ENCODE data around the gene PARD3. TPM values are rescaled to one million over a fixed set of nuclear protein-coding genes. Genes with fewer than 3 reads are reported as not detected.

PARD3 gene
- total RNA-seq, 1 experiment from 2014 or later, result 46.3 TPM

GRCh38 chr10:34089253-34089652 is 725.8 kb downstream of the PARD3 start:
- no peak overlapping the region for H3K27ac ChIP-seq (ENCODE audit: low read depth, low read length)
- H3K36me3 ChIP-seq (ENCODE audit: control insufficient read depth in 1 of 2, insufficient read depth in 2 of 2, low read length in 2 of 2), result no peaks in the 10 kb centered on the region
- H3K79me2 ChIP-seq (ENCODE audit: insufficient read depth, low read length), result no peaks in the 10 kb centered on the region
- no peaks in the 10 kb centered on the region for H3K27me3 ChIP-seq (ENCODE audit: insufficient read depth, low read length)
- H3K4me1 ChIP-seq (ENCODE audit: control insufficient read depth in 1 of 2, insufficient read depth in 2 of 2, low read length in 2 of 2), result no peaks in the 10 kb centered on the region
- intact Hi-C loops (cut with micrococcal nuclease), result loop anchor here (10.0 kb wide), 1 partner anchor 754 kb away; the partner anchor contains the start of gene NRP1
- no peak for TF ChIP-seq SRF (IDR thresholded peaks at IDR 0.05; ENCODE audit: low read depth)
- TF ChIP-seq SP1 (IDR thresholded peaks at IDR 0.05; ENCODE audit: low read depth), result no peak
- no peak for TF ChIP-seq FOSL1 (IDR thresholded peaks at IDR 0.05; ENCODE audit: low read depth)
- no peak for TF ChIP-seq RAD21 (IDR thresholded peaks at IDR 0.05; ENCODE audit: low read depth)
- no peak for TF ChIP-seq CEBPB (IDR thresholded peaks at IDR 0.05; ENCODE audit: low read depth)
- no peak for TF ChIP-seq REST (IDR thresholded peaks at IDR 0.05; ENCODE audit: low read depth)
- TF ChIP-seq ZFX (IDR thresholded peaks at IDR 0.05), result no peak
- TF ChIP-seq, protein P1, sequence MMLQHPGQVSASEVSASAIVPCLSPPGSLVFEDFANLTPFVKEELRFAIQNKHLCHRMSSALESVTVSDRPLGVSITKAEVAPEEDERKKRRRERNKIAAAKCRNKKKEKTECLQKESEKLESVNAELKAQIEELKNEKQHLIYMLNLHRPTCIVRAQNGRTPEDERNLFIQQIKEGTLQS (IDR thresholded peaks at IDR 0.05), result no peak
- no peak for TF ChIP-seq EGR1 (IDR thresholded peaks at IDR 0.05; ENCODE audit: low read depth)
- no peak for TF ChIP-seq POLR2AphosphoS5 (IDR thresholded peaks at IDR 0.05; ENCODE audit: low read depth, low read length)
- no peak for TF ChIP-seq CBX3 (IDR thresholded peaks at IDR 0.05; ENCODE audit: low read depth)
- no peak for TF ChIP-seq TCF7L2 (IDR thresholded peaks at IDR 0.05; ENCODE audit: borderline replicate concordance, extremely low read depth, insufficient read depth, insufficient read length)
- TF ChIP-seq CTCF (IDR thresholded peaks at IDR 0.05 in 2 of 3, conservative IDR thresholded peaks at IDR 0.05 in 1 of 3; ENCODE audit: borderline replicate concordance in 1 of 3, insufficient read depth in 1 of 3, low read depth in 2 of 3, low read length in 2 of 3), result no peak
- no peak for TF ChIP-seq ZNF274 (IDR thresholded peaks at IDR 0.05; ENCODE audit: low read depth, low read length)
- TF ChIP-seq ELF1 (IDR thresholded peaks at IDR 0.05; ENCODE audit: borderline replicate concordance, low read depth), result no peak
- TF ChIP-seq MAX (IDR thresholded peaks at IDR 0.05), result no peak
- ChIA-PET POLR2A (no interaction called here), CTCF (no interaction called here), RAD21 (ENCODE audit: low non-redundant PET in 1 of 2, low total read pairs in 2 of 2, uncharacterized antibody in 2 of 2, unreplicated experiment in 2 of 2) (no interaction called here)
- no peak overlapping the region for H3K9ac ChIP-seq (ENCODE audit: low read length)
- no peak overlapping the region for H3K4me2 ChIP-seq (ENCODE audit: low read length)
- DNase-seq (ENCODE audit: low read depth, low spot score), result no peak
- no peaks in the 10 kb centered on the region for H3K9me3 ChIP-seq (ENCODE audit: control insufficient read depth in 1 of 2, insufficient read depth in 1 of 2, low read depth in 1 of 2, low read length in 2 of 2)
- H3K9me2 ChIP-seq (ENCODE audit: insufficient read depth), result no peaks in the 10 kb centered on the region
- no TSS peak for BruUV-seq (replicated peaks)
- H2AFZ ChIP-seq (ENCODE audit: low read depth, low read length, poor library complexity, severe bottlenecking), result no peak overlapping the region
- no peak overlapping the region for H3K4me3 ChIP-seq (replicated peaks in 1 of 2; ENCODE audit: low read depth in 1 of 2, low read length in 2 of 2)
- no peaks in the 10 kb centered on the region for H4K20me1 ChIP-seq (ENCODE audit: insufficient read depth)
- ATAC-seq, result no peak

Measured in HCT116 (cell line).